Hepatocyte (in vitro differentiated cells): ENCODE results near the gene STX5. TPM values are rescaled to one million over a fixed set of nuclear protein-coding genes. Genes with fewer than 3 reads are reported as not detected.
A peak's percentile ranks its signal among the peaks of the same experiment; 100 is the strongest.
"Not testable (repeated sequence)": the region's sequence is repeated elsewhere in the genome, so short reads cannot be mapped to it uniquely, and the experiment has no call there.

Experiments
- DNase-seq: peaks from one replicate; pipeline ENCODE4 v3.0.0-alpha.2; 2016; ENCODE audit warnings: low spot score
- H2AFZ ChIP-seq: fragments of 200-600 bp; sonication (generic); 2 replicates; pipeline ENCODE4 v1.6.0; 2016; ENCODE audit warnings: antibody characterized with exemption, mild to moderate bottlenecking
- H3K27ac ChIP-seq: fragments of 200-600 bp; sonication (generic); 2 replicates; pipeline ENCODE4 v1.5.1; 2016; ENCODE audit warnings: mild to moderate bottlenecking
- H3K27me3 ChIP-seq: fragments of 200-600 bp; sonication (generic); 2 replicates; pipeline ENCODE4 v1.6.1; 2016
- H3K36me3 ChIP-seq: fragments of 200-600 bp; sonication (generic); replicated peaks from 2 replicates; pipeline ENCODE4 v1.5.1; 2016; ENCODE audit warnings: low read depth; ENCODE audit not compliant: insufficient read depth
- H3K4me1 ChIP-seq: fragments of 200-600 bp; sonication (generic); 2 replicates; pipeline ENCODE4 v1.5.1; 2016; ENCODE audit warnings: mild to moderate bottlenecking, moderate library complexity; ENCODE audit not compliant: insufficient read depth
- H3K4me2 ChIP-seq: fragments of 200-600 bp; sonication (generic); 2 replicates; pipeline ENCODE4 v1.6.0; 2016
- H3K4me3 ChIP-seq: fragments of 200-600 bp; sonication (generic); 2 replicates; pipeline ENCODE4 v1.5.1; 2016; ENCODE audit warnings: mild to moderate bottlenecking
- H3K79me2 ChIP-seq: fragments of 200-600 bp; sonication (generic); 2 replicates; pipeline ENCODE4 v1.6.0; 2017; ENCODE audit warnings: mild to moderate bottlenecking
- H3K9me2 ChIP-seq: fragments of 200-600 bp; sonication (generic); replicated peaks from 2 replicates; pipeline ENCODE4 v1.6.0; 2017; ENCODE audit warnings: mild to moderate bottlenecking; ENCODE audit not compliant: insufficient read depth
- H3K9me3 ChIP-seq: fragments of 200-600 bp; sonication (generic); 2 replicates; pipeline ENCODE4 v1.5.1; 2016; ENCODE audit warnings: low read depth, mild to moderate bottlenecking
- H4K20me1 ChIP-seq: fragments of 200-600 bp; sonication (generic); 2 replicates; pipeline ENCODE4 v1.6.0; 2016; ENCODE audit warnings: mild to moderate bottlenecking; ENCODE audit not compliant: insufficient read depth, poor library complexity, severe bottlenecking
- EZH2 ChIP-seq: fragments of 200-600 bp; sonication (generic); IDR thresholded peaks from 2 replicates; pipeline ENCODE4 v1.6.1; 2016; ENCODE audit warnings: antibody characterized with exemption, mild to moderate bottlenecking, borderline replicate concordance
- EZH2phosphoT487 ChIP-seq: fragments of 200-600 bp; sonication (generic); IDR thresholded peaks from one replicate; pipeline ENCODE4 v1.6.1; 2018; ENCODE audit warnings: antibody characterized with exemption, mild to moderate bottlenecking, low read depth, moderate library complexity; ENCODE audit not compliant: unreplicated experiment, severe bottlenecking
- WGBS: methylation state at CpG from one replicate; pipeline ENCODE4 v1.1.6; 2016; ENCODE audit warnings: low lambda C conversion rate; ENCODE audit errors: missing lambda C conversion rate; 5-methylcytosine and 5-hydroxymethylcytosine counted together
- polyA plus RNA-seq: library from polyadenylated mRNA; unstranded; fragments of >200 nt; fragmentation: Nextera tagmentation; extraction: Ambion mirVana; gene quantifications from 2 replicates; pipeline ENCODE4 v1.2.1, GENCODE V29; 2016
- total RNA-seq: library from RNA; depleted of rRNA; stranded (reverse); fragments of >200 nt; gene quantifications from 2 replicates; pipeline ENCODE4 v1.2.3, GENCODE V29; 2014
- TF ChIP-seq, protein P1 (sequence below): fragments of 200-600 bp; sonication (generic); IDR thresholded peaks from 2 replicates; pipeline ENCODE4 v1.5.1; 2016; ENCODE audit warnings: antibody characterized with exemption, mild to moderate bottlenecking; ENCODE audit not compliant: poor library complexity

Gene STX5
- total and polyA plus RNA-seq, 2 experiments from 2014 or later, result 35.4 to 49.7 TPM

GRCh38 chr11:62846177-62846576 lies 14.3 kb upstream of the STX5 start:
- TF ChIP-seq, protein P1, sequence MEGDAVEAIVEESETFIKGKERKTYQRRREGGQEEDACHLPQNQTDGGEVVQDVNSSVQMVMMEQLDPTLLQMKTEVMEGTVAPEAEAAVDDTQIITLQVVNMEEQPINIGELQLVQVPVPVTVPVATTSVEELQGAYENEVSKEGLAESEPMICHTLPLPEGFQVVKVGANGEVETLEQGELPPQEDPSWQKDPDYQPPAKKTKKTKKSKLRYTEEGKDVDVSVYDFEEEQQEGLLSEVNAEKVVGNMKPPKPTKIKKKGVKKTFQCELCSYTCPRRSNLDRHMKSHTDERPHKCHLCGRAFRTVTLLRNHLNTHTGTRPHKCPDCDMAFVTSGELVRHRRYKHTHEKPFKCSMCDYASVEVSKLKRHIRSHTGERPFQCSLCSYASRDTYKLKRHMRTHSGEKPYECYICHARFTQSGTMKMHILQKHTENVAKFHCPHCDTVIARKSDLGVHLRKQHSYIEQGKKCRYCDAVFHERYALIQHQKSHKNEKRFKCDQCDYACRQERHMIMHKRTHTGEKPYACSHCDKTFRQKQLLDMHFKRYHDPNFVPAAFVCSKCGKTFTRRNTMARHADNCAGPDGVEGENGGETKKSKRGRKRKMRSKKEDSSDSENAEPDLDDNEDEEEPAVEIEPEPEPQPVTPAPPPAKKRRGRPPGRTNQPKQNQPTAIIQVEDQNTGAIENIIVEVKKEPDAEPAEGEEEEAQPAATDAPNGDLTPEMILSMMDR, result no peak
- no peak for TF ChIP-seq EZH2phosphoT487
- no peak for TF ChIP-seq EZH2
- Histone ChIP-seq H3K9me2 (no peaks in the 10 kb centered on the region), H3K4me1 (peaks cover 9% of the 10 kb centered on the region), H3K79me2 (no peaks in the 10 kb centered on the region), H3K4me2 (no peak overlapping the region), H3K27ac (no peak overlapping the region), H3K36me3 (no peaks in the 10 kb centered on the region), H3K9me3 (no peaks in the 10 kb centered on the region), H2AFZ (no peak overlapping the region), H4K20me1 (no peaks in the 10 kb centered on the region), H3K27me3 (no peaks in the 10 kb centered on the region), H3K4me3 (no peak overlapping the region)
- DNase-seq, result no peak
- WGBS, result 95% methylated on average over 3 of the region's 3 CpGs

DNA sequence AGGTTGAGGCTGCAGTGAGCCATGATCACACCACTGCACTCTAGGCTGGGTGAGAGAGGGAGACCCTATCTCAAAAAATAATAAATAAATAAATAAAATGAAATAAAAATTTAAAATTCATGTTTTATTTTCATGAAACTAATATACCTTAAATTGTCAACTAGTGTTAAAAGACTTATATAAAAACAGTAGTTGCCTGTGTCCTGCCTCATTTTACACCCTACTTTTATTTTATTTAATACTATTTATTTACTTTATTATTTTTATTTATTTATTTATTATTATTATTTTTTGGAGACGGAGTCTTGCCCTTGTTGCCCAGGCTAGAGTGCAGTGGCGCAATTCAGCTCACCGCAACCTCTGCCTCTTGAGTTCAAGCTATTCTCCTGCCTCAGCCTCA lies 12.3 kb upstream of the STX5 start:
- no peak for DNase-seq
- Histone ChIP-seq H3K79me2 (peaks cover under 1% of the 10 kb centered on the region), H3K36me3 (no peaks in the 10 kb centered on the region), H3K4me2 (no peak overlapping the region), H3K27ac (no peak overlapping the region), H4K20me1 (no peaks in the 10 kb centered on the region), H3K9me3 (no peaks in the 10 kb centered on the region), H3K9me2 (no peaks in the 10 kb centered on the region), H3K4me3 (no peak overlapping the region), H3K4me1 (peaks cover 9% of the 10 kb centered on the region), H2AFZ (no peak overlapping the region), H3K27me3 (no peaks in the 10 kb centered on the region)
- TF ChIP-seq, protein P1, result no peak
- TF ChIP-seq EZH2phosphoT487, result no peak
- 98% methylated on average over 3 of the region's 3 CpGs for WGBS

DNA sequence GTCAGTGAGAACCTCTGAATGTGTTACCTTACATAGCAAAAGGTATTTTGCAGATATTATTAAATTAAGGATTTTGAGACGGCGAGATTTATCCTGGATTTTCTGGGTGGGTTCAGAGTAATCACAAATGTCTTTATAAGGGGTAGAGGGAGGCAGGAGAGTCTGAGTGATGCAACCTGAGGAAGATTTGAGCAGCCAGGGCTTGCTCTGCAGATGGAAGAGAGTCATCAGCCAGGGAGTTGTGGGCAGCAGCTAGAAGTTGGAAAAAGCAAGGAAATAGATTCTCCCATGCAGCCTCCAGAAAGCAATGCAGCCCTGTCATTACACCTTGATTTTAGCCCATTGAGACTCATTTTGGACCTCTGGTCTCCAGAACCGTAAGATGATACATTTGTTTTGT lies 11.6 kb upstream of the STX5 start:
- Histone ChIP-seq H3K9me3 (no peaks in the 10 kb centered on the region), H3K4me1 (peaks cover 9% of the 10 kb centered on the region), H3K27ac (peak overlapping the region; percentile 97), H2AFZ (no peak overlapping the region), H3K27me3 (no peaks in the 10 kb centered on the region), H3K9me2 (no peaks in the 10 kb centered on the region), H4K20me1 (no peaks in the 10 kb centered on the region), H3K4me3 (no peak overlapping the region), H3K4me2 (no peak overlapping the region), H3K36me3 (no peaks in the 10 kb centered on the region), H3K79me2 (peaks cover 8% of the 10 kb centered on the region)
- WGBS, result 98% methylated on average over 3 of the region's 3 CpGs
- DNase-seq, result no peak
- no peak for TF ChIP-seq EZH2phosphoT487
- no peak for TF ChIP-seq EZH2
- TF ChIP-seq, protein P1, result no peak

DNA sequence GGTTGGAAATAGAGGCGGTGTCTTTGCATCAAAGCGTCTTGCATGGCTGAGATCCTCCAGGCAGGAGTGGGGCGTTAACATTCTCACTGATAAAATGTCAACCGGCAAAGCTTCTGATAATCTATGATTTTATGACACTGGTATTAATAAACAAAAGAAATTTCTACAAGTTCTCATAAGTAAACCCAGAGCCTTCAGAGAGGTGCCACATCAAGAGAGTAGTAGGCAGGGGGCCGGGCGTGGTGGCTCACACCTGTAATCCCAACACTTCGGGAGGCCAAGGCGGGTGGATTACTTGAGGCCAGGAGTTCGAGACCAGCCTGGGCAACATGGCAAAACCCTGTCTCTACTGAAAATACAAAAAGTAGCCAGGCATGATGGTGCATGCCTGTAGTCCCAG lies 11.0 kb upstream of the STX5 start:
- 68% methylated on average over 9 of the region's 9 CpGs for WGBS
- not testable (repeated sequence) for H3K27me3 ChIP-seq

More for the DNA sequence above, 11.0 kb upstream of the STX5 start:
- H4K20me1 ChIP-seq, DNase-seq, H3K4me3 ChIP-seq, H3K9me3 ChIP-seq, H3K9me2 ChIP-seq, H3K4me1 ChIP-seq, H3K36me3 ChIP-seq: not testable (repeated sequence)
- peaks cover 14% of the 10 kb centered on the region for H3K79me2 ChIP-seq
- peak overlapping the region; percentile 97 for H3K27ac ChIP-seq
- H2AFZ ChIP-seq, result peak overlapping the region; percentile 56
- peak overlapping the region; percentile 72 for H3K4me2 ChIP-seq
